CD4-positive, alpha-beta T cell treated with Interleukin-12 subunit alpha and Interleukin-12 subunit beta, for 1 hour (primary cell): ENCODE results near the gene RTN4RL2.

ENCODE experiments used
- DNase-seq: peaks from one replicate; pipeline ENCODE4 v3.0.0-alpha.2; 2020

Gene RTN4RL2

DNA sequence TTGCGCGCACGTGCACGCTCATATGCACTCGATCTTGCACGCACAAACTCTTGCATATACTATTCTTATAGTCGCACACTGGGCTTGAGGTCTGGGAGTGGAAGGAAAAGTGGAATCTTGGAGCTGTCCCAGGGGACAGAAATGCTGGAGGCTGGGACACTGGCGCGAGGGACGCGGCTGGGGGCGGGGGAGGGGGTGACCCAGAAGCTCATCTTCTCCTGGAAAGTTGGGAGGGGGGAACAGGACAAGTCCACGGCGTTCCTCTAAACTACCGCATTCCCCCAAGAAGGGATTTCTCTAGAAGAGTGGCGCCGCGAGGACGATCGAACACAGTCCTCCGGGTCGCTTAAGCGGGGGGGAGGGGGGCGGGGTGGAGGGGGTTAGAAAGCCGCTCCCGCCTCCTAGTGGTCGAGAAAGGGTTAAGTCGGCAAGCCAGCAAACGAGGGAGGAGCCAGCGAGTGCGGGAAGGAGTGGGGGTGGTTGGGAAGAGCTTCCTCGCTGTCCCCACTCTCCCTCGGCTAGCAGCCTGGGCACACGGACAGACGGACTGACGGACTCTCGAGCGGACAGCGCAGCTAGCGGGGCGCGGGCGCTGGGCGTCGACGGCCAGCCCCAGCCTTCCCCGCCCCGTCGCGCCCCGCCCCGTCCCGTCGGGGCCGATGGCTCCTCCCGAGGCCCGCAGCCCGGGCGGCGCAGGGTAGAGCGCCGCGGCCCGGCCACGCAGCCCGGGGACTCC is at the start of gene RTN4RL2:
RTN4RL2 (plus strand) TSS at position 507 of the 736 bp plus-strand sequence. CDS start 338 bp downstream, outside the sequence.
- DNase-seq: peak; percentile 36

DNA sequence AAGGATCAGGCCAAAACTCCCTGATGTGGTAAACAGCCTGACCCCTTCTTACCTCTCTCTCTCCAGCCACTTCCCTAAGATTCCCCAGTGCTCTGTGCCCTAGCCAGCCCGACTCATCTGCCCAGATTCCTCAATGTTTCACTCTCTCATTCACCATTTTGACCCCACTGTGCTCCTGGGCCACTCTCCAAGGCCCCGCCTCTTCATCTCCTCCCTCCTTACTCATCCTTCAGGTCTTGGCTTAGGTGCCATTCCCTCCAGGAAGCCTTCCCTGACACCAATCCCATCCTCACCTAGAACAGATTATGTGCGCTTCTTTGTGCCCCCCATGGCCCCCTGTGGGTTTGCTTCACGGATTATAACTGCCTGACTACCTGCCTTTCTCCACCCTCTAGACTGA is 46.6 kb upstream of the RTN4RL2 start:
- DNase-seq: no peak

- no peak for DNase-seq
Observed at GRCh38 chr11:57414612-57415212, 45.6 kb upstream of the RTN4RL2 start.

DNA sequence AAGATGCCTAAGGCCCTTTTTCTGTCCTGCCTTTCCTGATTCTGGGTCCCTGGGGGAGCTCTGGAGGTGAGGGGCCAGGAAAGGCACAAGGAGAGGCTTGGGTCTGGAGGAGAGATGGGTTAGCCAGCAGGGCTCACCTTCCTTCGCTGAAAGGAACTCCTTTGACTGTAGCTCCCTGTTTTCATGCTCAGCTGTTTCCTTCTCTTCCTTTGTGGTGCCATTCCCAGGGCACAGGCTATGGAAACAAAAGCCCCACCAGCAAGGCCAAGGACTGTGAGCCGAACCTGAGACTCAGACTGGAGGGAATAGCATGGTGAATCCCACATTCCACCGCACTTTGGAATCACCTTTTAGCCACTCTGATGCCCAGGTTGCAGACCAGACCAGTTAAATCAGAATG is 43.9 kb upstream of the RTN4RL2 start:
- no peak for DNase-seq

- DNase-seq: no peak
Observed at GRCh38 chr11:57417056-57417455, 43.3 kb upstream of the RTN4RL2 start.

GRCh38 chr11:57418131-57418530 is 42.2 kb upstream of the RTN4RL2 start:
- no peak for DNase-seq

DNA sequence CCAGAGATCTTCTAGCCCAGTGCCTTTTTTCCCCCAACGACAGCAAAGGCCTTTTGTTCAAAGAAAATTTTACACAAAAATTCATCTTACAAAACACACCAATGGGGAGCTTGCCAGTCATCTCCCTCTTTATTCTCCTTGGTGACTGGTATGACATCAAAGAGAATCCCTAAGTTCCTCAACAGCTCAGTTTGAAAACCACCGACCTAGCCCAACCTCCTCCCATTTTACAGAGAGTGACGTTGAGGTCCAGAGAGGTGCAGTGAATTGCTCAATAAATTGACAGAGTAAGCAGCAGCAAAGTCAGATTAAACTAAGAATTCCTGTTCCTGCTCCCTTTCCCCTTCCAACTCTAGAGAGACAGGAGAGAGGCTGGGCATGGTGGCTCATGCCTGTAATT is 41.2 kb upstream of the RTN4RL2 start:
- no peak for DNase-seq

DNA sequence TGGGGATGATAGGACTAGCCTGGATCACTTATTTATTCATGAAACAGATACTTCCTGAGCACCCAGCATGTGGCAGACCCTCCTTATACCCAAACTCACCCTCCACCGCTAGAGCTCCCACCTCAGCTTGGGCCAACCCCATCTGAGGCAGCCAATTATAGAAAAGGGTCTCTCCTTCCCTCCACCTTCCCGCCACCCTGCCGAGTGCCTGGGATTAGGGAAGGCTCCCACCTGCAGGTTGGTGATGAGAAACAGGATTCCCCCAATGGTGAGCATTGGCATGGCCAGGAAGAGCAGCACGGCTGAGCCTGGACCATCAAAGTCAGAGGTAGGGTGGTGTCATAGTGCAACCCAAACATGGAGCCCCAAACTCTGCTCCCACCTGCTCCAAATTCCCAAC is 39.3 kb upstream of the RTN4RL2 start:
- DNase-seq: no peak

- no peak for DNase-seq
Observed at GRCh38 chr11:57421805-57422204, 38.5 kb upstream of the RTN4RL2 start.

GRCh38 chr11:57422669-57423068 is 37.7 kb upstream of the RTN4RL2 start:
- no peak for DNase-seq

GRCh38 chr11:57424137-57424791 is 36.1 kb upstream of the RTN4RL2 start:
- DNase-seq: no peak

- peak; percentile 82 for DNase-seq
Observed at GRCh38 chr11:57424792-57425564, 35.4 kb upstream of the RTN4RL2 start.

DNA sequence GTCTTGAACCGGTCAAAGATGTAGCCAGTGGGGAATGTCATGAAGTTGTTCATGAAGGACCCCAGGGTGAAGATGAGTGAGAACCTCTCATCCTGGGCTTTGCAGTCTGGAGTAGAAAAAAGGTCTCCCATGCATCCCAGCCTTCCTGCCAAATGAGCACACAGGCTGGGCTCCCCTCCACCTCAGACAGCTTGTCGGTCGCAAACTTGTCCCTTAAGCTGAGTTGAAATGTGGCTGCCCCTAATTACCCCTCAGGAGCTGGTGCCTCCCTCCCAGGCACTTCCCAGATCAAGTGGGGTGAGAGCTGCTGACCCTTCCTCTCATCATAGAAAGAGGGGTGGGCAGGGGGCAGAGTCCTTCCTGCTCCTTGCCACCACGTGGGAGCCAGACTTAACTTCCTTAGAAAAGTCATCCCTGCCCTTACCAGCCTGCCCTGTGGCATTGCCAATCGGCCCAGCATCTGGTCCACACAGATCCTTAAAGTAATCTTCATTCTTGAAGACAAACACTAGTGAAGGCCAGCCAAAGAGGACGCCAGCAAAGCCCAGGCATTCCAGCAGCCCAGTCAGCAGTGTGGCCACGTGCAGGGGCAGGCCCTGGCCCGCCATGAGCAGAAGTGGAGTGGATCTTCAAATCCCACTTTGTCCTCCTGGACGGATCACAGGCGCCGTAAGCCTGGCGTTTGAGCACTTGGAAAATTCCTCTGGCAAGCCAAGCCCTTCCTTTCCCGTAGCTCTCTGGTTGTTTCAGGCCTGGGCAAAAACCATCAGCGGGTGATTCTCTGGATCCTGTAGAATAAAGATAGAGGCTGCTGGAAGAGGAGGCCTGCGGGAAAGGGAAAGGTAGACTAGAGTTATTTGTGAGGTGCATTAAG is 34.5 kb upstream of the RTN4RL2 start:
- DNase-seq: no peak

DNA sequence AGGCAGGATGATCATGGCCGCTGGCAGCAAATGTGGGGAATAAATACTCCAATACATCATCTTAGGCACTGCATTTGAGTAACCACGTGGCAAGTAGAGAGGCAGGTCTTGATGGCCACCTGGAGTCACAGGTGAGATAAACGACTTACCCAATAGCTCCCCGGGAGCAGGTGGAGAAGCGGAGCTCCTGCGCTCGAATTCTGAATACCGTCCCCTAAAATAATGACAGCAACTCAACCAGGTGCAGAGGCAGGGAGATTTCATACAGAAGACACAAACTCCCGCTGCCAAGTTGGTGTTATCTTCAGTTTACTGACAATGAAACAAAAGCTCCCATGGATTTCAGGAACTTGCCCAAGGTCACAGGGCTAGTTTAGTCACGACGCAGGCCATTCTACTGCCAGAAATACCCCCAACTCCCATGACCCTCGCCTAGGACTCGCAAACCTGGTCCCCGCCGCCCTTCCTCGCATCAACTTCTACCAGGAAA is 33.8 kb upstream of the RTN4RL2 start:
- DNase-seq: peak; percentile 16

- DNase-seq: peak; percentile 66
Observed at GRCh38 chr11:57426929-57427726, 33.2 kb upstream of the RTN4RL2 start, which contains the start of gene SLC43A3. Gene SLC43A3 (minus strand): TSS chr11:57427121. CDS start chr11:57426172, 949 bp downstream.

GRCh38 chr11:57427727-57428082 is 32.6 kb upstream of the RTN4RL2 start:
- DNase-seq: no peak

- DNase-seq: no peak
Observed at GRCh38 chr11:57428643-57429042, 31.7 kb upstream of the RTN4RL2 start.

DNA sequence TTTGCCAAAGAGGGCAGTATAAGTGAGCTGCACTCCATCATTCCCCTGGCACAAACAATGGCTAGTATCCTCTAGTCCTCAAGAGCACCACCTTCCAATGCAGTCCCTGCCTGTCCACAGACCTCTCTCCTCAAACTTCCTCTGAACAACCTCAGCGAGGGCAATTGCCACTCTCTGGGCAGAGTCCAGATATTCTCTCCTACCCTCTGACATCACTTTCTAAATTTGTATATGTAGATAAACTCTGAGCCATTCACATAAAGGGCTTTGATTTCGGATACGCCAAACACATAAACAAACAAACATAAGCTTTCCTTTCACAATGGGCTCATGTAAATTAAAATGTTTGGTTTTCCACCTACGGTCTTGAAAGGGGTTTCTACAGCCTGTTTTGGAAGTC is 30.4 kb upstream of the RTN4RL2 start:
- no peak for DNase-seq

- DNase-seq: no peak
Observed at GRCh38 chr11:57430952-57431351, 29.4 kb upstream of the RTN4RL2 start.

GRCh38 chr11:57432149-57432561 is 28.2 kb upstream of the RTN4RL2 start:
- DNase-seq: no peak

GRCh38 chr11:57432714-57433163 is 27.6 kb upstream of the RTN4RL2 start:
- no peak for DNase-seq
